GM19025 (cell line): Measurements from ENCODE around the gene NHLH1.

ENCODE experiments used
- ATAC-seq: cut with Tn5 transposase; IDR thresholded peaks from one replicate; pipeline ENCODE4 v1.9.1; 2021; ENCODE audit warnings: mild to moderate bottlenecking, low read depth, moderate library complexity; ENCODE audit not compliant: unreplicated experiment

Gene NHLH1

GRCh38 chr1:160407839-160408801 lies 41.2 kb downstream of the NHLH1 start:
- ATAC-seq, result no peak

- no peak for ATAC-seq
Measured at GRCh38 chr1:160408864-160409263, 42.0 kb downstream of the NHLH1 start.

GRCh38 chr1:160409486-160409885 lies 42.6 kb downstream of the NHLH1 start:
- ATAC-seq, result no peak

- no peak for ATAC-seq
Measured at GRCh38 chr1:160410406-160411005, 43.6 kb downstream of the NHLH1 start.

GRCh38 chr1:160411271-160412027 lies 44.6 kb downstream of the NHLH1 start:
- no peak for ATAC-seq

GRCh38 chr1:160412028-160412362 lies 45.1 kb downstream of the NHLH1 start:
- ATAC-seq, result no peak

- no peak for ATAC-seq
Measured at GRCh38 chr1:160413716-160414115, 46.8 kb downstream of the NHLH1 start.

- no peak for ATAC-seq
Measured at GRCh38 chr1:160414881-160415280, 48.0 kb downstream of the NHLH1 start.

GRCh38 chr1:160415696-160416290 lies 48.9 kb downstream of the NHLH1 start:
- no peak for ATAC-seq

GRCh38 chr1:160416369-160416768 lies 49.5 kb downstream of the NHLH1 start:
- no peak for ATAC-seq

- no peak for ATAC-seq
Measured at GRCh38 chr1:160418483-160418882, 51.6 kb downstream of the NHLH1 start.

- no peak for ATAC-seq
Measured at GRCh38 chr1:160419150-160419837, 52.4 kb downstream of the NHLH1 start.

GRCh38 chr1:160419838-160420169 lies 52.9 kb downstream of the NHLH1 start:
- no peak for ATAC-seq

GRCh38 chr1:160420881-160421842 lies 54.3 kb downstream of the NHLH1 start:
- no peak for ATAC-seq

- no peak for ATAC-seq
Measured at GRCh38 chr1:160421881-160422280, 55.0 kb downstream of the NHLH1 start.
